ENCODE results near the gene F8A1.
"Not testable (repeated sequence)": the region's sequence is repeated elsewhere in the genome, so short reads cannot be mapped to it uniquely, and the experiment has no call there.

F8A1 gene

DNA sequence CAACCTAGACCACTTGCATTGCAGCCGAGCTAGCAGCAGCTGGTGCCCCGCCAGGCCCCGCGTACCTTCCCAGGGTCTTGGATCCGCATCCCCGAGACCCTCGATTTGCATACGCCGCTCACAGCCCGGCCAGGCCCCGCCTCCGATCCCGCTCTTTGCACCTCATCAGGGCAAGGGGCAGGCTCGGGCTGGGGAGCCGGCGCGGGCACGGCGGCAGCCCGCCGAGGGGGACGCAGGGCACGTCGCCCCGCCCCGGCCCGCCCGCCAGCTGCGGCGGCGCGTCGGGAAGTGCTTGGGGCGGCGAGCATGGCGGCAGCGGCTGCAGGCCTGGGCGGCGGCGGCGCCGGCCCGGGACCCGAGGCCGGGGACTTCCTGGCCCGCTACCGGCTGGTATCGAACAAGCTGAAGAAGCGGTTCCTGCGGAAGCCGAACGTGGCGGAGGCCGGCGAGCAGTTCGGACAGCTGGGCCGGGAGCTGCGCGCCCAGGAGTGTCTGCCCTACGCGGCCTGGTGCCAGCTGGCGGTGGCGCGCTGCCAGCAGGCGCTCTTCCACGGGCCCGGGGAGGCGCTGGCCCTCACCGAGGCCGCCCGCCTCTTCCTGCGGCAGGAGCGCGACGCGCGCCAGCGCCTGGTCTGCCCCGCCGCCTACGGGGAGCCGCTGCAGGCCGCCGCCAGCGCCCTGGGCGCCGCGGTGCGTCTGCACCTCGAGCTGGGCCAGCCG, at the start of gene F8A1:
Gene F8A1, plus strand, starts transcription at position 287 of the 720 bp plus-strand sequence. Its CDS starts 20 bp downstream, at position 307.
- H3K9me3 Mint-ChIP-seq; H3K4me3 Mint-ChIP-seq; H3K36me3 Mint-ChIP-seq (ENCODE audit: low read depth); H3K27ac Mint-ChIP-seq; H3K27me3 Mint-ChIP-seq (ENCODE audit: low read depth); H3K4me1 Mint-ChIP-seq (ENCODE audit: low read depth): not testable (repeated sequence)

DNA sequence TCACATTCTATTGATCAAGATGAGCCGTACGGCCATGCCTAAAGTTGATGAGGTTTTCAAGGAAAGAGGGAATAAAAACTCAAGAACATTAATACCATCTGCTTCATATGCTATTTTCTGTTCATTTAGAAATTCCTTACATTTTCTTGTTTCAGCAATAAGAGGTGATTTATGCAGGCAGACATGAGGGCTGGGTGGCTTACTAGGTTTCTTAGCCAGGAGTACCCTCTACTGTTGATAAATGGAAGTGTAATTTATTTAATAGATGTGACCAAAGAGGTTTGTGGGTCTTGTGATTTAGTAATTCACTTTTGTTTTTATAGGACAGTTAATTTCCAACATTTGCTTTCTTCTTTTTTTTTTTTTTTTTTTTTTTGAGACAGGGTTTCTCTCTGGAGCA, 45.3 kb upstream of the F8A1 start:
- no peaks in the 10 kb centered on the region for H3K9me3 Mint-ChIP-seq
- H3K4me3 Mint-ChIP-seq, result no peak overlapping the region
- H3K27me3 Mint-ChIP-seq (ENCODE audit: low read depth), result peaks cover 4% of the 10 kb centered on the region
- no peaks in the 10 kb centered on the region for H3K36me3 Mint-ChIP-seq (ENCODE audit: low read depth)
- H3K27ac Mint-ChIP-seq, result no peak overlapping the region
- peaks cover 7% of the 10 kb centered on the region for H3K4me1 Mint-ChIP-seq (ENCODE audit: low read depth)

DNA sequence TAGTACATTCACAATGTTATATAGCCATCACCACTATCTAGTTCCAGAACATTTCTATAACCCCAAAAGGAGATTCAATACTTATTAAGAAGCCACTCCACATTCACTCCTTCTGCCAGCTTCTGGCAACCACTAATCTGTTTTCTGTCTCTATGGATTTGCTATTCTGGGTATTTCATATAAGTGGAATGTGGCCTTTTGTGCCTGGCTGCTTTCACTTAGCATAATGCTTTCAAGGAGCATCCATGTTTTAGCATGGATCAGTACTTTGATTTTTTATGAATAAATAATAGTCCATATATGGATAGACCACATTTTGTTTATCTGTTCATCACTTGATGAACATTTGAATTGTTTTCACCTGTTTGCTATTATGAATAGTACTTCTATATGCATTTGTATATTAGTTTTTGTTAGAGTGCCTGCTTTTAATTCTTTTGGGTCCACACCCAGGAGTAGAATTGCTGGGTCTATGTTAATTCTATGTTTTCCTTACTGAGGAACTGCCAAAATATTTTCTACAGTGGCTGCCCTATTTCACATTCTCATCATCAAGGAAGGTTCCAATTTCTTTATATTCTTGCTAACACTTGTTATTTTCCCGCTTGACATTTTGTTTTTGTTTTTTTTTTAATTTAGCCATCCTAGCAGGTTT, 35.1 kb upstream of the F8A1 start:
- Mint-ChIP-seq H3K27ac (no peak overlapping the region), H3K4me1 (ENCODE audit: low read depth) (no peaks in the 10 kb centered on the region), H3K4me3 (no peak overlapping the region), H3K9me3 (no peaks in the 10 kb centered on the region), H3K27me3 (ENCODE audit: low read depth) (peaks cover under 1% of the 10 kb centered on the region), H3K36me3 (ENCODE audit: low read depth) (peaks cover 5% of the 10 kb centered on the region)

DNA sequence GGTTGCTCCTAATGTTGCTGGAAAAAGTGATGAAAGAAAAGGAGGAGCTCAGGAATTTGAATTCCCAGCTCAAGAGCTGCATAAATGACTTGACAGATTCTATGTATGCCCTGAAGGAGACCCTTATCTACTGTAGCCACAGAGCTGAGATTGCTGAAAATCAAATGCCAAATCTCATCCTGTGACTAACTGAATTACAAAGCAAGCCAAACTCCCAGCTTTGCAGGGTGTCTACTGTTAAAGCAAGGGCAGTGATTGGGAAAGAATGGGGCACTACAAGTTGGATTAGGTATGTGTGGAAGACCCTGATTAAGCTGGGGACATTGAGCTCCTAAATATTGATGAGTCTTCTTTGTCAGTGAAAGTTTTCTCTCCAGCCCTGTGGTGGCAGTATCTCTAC, 30.9 kb upstream of the F8A1 start:
- Mint-ChIP-seq H3K9me3 (no peaks in the 10 kb centered on the region), H3K36me3 (ENCODE audit: low read depth) (peaks cover 20% of the 10 kb centered on the region), H3K4me1 (ENCODE audit: low read depth) (no peaks in the 10 kb centered on the region), H3K27ac (no peak overlapping the region), H3K27me3 (ENCODE audit: low read depth) (no peaks in the 10 kb centered on the region), H3K4me3 (no peak overlapping the region)

DNA sequence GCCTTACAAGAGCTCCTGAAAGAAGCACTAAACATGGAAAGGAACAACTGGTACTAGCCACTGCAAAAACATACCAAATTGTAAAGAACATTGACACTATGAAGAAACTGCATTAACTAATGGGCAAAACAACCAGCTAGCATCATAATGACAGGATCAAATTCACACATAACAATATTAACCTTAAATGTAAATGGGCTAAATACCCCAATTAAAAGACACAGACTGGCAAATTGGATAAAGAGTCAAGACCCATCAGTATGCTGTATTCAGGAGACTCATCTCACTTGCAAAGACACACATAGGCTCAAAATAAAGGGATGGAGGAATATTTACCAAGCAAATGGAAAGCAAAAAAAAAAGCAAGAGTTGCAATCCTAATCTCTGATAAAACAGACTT, 17.6 kb upstream of the F8A1 start:
- not testable (repeated sequence) for H3K36me3 Mint-ChIP-seq (ENCODE audit: low read depth); H3K4me1 Mint-ChIP-seq (ENCODE audit: low read depth); H3K4me3 Mint-ChIP-seq; H3K27me3 Mint-ChIP-seq (ENCODE audit: low read depth); H3K27ac Mint-ChIP-seq
- peaks cover 43% of the 10 kb centered on the region for H3K9me3 Mint-ChIP-seq

DNA sequence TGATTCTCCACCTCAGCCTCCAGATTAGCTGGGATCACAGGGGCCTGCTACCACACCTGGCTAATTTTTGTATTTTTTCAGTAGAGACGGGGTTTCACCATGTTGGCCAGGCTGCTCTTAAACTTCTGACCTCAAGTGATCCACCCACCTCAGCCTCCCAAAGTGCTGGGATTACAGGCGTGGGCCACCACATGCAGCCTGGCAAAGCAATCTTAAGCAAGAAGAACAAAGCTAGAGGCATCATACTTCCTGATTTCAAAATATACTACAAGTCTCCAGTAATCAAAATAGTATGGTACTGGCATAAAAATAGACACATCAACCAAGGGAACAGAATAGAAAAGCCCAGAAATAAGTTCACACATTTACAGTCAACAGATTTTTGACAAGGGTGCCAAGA, 12.8 kb upstream of the F8A1 start:
- no peaks in the 10 kb centered on the region for H3K4me1 Mint-ChIP-seq (ENCODE audit: low read depth)
- no peak overlapping the region for H3K4me3 Mint-ChIP-seq
- H3K27ac Mint-ChIP-seq, result no peak overlapping the region
- no peaks in the 10 kb centered on the region for H3K36me3 Mint-ChIP-seq (ENCODE audit: low read depth)
- H3K27me3 Mint-ChIP-seq (ENCODE audit: low read depth), result peaks cover 3% of the 10 kb centered on the region
- H3K9me3 Mint-ChIP-seq, result peaks cover 17% of the 10 kb centered on the region

DNA sequence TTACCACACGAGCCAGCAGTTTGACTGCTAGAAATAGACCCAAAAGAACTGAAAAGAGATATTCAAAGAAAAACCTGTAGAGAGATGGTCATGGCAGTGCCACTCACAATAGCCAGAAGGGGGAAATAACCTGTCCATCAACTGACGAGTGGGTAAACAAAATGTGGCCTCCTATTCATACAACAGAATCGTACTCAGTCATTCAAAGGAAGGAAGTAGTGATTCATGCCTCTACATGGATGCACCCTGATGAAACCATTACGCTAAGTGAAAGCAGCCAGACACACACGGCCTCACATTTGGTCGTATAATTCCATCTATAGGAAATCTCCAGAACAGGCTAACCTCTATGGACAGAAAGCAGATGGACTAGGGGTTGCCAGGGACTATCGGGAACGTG, 2.1 kb upstream of the F8A1 start:
- H3K36me3 Mint-ChIP-seq (ENCODE audit: low read depth); H3K4me1 Mint-ChIP-seq (ENCODE audit: low read depth); H3K9me3 Mint-ChIP-seq; H3K27me3 Mint-ChIP-seq (ENCODE audit: low read depth); H3K27ac Mint-ChIP-seq; H3K4me3 Mint-ChIP-seq: not testable (repeated sequence)

DNA sequence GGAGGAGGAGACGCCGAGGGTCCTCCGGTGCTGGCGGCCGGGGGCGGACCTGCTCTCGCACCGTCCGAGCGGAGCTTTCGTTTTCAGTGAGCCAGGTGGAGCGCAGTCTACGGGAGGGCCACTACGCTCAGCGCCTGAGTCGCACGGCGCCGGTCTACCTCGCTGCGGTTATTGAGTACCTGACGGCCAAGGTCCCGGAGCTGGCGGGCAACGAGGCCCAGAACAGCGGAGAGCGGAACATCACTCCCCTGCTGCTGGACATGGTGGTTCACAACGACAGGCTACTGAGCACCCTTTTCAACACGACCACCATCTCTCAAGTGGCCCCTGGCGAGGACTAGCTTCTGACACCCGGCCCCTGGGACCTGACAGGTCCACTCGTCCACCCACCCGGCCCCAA, 1.1 kb upstream of the F8A1 start:
- H3K27ac Mint-ChIP-seq; H3K9me3 Mint-ChIP-seq; H3K27me3 Mint-ChIP-seq (ENCODE audit: low read depth); H3K36me3 Mint-ChIP-seq (ENCODE audit: low read depth); H3K4me3 Mint-ChIP-seq; H3K4me1 Mint-ChIP-seq (ENCODE audit: low read depth): not testable (repeated sequence)

DNA sequence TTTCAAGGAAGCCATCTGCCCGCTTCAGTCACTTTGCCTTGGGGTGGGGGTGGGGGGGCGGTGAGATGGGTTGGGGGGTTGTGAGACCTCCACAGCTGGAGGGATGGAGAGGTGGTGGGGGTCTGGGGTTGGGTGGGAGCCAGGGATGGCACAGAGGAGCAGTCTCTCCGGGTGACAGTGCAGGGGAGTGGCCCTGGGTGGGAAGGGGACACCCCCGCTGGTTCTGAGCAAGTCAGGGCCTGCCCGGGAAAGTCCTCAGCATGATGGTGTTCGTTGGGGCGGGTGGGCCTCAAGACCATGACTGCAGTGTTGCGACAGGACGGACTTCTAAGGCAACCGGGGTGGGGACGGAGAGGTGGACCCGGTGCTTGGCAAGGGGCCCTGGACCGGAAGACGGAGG, 606 bp upstream of the F8A1 start:
- H3K36me3 Mint-ChIP-seq (ENCODE audit: low read depth); H3K27ac Mint-ChIP-seq; H3K9me3 Mint-ChIP-seq; H3K27me3 Mint-ChIP-seq (ENCODE audit: low read depth); H3K4me1 Mint-ChIP-seq (ENCODE audit: low read depth); H3K4me3 Mint-ChIP-seq: not testable (repeated sequence)

DNA sequence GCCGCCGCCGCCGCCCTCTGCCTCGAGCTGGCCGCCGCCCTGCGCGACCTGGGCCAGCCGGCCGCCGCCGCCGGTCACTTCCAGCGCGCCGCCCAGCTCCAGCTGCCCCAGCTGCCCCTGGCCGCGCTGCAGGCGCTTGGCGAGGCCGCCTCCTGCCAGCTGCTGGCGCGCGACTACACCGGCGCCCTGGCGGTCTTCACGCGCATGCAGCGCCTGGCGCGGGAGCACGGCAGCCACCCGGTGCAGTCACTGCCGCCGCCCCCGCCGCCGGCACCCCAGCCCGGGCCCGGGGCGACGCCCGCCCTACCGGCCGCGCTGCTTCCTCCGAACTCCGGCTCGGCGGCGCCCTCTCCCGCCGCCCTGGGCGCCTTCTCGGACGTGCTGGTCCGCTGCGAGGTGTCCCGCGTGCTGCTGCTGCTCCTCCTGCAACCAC, 650 bp downstream of the F8A1 start:
- not testable (repeated sequence) for H3K4me3 Mint-ChIP-seq; H3K9me3 Mint-ChIP-seq; H3K27me3 Mint-ChIP-seq (ENCODE audit: low read depth); H3K27ac Mint-ChIP-seq; H3K4me1 Mint-ChIP-seq (ENCODE audit: low read depth); H3K36me3 Mint-ChIP-seq (ENCODE audit: low read depth)

DNA sequence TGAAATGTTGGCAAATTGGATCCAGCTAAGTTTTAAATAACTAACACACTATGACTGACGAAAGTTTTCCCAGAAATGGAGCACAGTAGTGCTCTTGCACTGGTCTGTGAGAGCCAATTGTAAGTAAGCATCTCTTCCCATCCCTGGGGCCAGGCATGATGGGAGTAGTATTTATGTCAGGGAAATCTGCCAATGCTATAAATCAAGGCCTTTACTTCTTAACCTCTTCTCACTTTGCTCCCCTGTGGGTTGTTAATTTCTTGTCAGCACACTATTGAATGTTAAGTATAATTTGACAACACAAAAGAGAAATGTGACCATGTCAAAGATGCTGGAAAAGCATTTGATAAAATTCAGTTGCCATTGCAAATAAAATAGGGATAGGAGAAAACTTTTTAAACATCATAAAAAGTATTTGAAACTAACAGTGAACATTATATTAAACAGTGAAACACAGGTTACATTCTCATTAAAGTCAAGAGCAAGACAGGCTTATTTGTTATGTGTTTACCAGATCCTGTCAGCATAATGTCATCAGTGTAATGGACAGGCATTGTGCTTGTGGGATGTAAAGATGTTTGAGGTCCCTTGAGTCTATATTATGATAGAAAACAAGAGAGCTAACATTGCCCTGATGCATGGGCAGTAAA, 5.0 kb downstream of the F8A1 start:
- Mint-ChIP-seq H3K9me3 (no peaks in the 10 kb centered on the region), H3K4me3 (no peak overlapping the region), H3K4me1 (ENCODE audit: low read depth) (no peaks in the 10 kb centered on the region), H3K27ac (no peak overlapping the region), H3K36me3 (ENCODE audit: low read depth) (peaks cover 3% of the 10 kb centered on the region), H3K27me3 (ENCODE audit: low read depth) (no peaks in the 10 kb centered on the region)

DNA sequence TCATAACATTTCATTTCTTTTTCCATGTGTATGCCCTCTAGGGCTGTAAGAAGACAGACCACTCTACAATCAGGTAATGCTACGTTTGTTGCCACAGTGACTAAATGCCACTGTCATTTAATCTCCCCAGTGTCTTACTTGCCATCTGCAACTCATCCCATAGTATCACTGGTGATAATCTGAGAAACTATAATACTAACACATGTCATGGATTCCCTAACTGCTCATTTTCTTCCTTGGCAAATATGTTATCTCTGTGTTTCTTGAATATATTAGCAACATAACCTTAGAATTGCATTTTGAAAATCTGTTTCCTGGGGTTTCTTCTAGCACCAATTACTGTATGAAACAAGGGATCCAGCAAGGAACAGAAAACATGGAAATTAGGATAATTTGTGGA, 6.1 kb downstream of the F8A1 start:
- no peaks in the 10 kb centered on the region for H3K4me1 Mint-ChIP-seq (ENCODE audit: low read depth)
- no peak overlapping the region for H3K4me3 Mint-ChIP-seq
- no peaks in the 10 kb centered on the region for H3K27me3 Mint-ChIP-seq (ENCODE audit: low read depth)
- no peak overlapping the region for H3K27ac Mint-ChIP-seq
- no peaks in the 10 kb centered on the region for H3K9me3 Mint-ChIP-seq
- peaks cover 3% of the 10 kb centered on the region for H3K36me3 Mint-ChIP-seq (ENCODE audit: low read depth)

DNA sequence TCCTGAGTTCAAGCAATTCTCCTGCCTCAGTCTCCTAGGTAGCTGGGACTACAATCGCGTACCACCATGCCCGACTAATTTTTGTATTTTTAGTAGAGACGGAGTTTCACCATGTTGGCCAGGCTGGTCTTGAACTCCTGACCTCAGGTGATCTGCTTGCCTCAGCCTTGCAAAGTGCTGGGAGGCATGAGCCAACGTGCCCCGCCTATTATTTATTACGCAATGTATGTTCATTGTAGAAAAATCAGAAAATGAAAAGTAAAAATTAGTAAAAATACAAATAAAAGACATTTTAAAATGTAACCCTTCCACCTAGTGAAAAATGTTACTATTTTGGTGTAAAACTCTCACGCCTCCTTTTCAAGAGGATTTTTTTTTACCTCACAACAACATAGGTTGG, 14.2 kb downstream of the F8A1 start:
- Mint-ChIP-seq H3K36me3 (ENCODE audit: low read depth) (no peaks in the 10 kb centered on the region), H3K27me3 (ENCODE audit: low read depth) (peaks cover 28% of the 10 kb centered on the region), H3K27ac (no peak overlapping the region), H3K9me3 (no peaks in the 10 kb centered on the region), H3K4me3 (no peak overlapping the region), H3K4me1 (ENCODE audit: low read depth) (no peaks in the 10 kb centered on the region)

DNA sequence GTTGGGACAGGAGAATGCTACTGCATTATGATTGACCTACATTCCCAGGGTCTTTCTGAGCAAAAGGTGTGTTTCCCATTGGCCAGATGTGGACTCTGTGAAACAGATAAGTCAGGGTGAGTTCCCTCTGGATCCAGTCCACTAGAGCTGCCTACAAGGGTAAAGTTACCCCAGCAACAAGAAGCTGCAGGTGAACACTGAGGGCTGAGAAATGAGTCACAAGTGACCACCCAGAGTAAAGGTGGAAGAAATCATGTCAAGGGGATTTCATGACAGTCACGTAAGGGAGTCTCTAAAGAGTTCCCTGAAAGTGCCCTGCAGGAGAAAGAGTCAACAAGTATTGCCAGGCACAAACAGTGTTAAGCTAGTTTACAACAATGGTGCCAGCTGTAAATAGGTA, 16.3 kb downstream of the F8A1 start:
- Mint-ChIP-seq H3K4me3 (no peak overlapping the region), H3K27me3 (ENCODE audit: low read depth) (peaks cover 36% of the 10 kb centered on the region), H3K27ac (no peak overlapping the region), H3K4me1 (ENCODE audit: low read depth) (no peaks in the 10 kb centered on the region), H3K36me3 (ENCODE audit: low read depth) (no peaks in the 10 kb centered on the region), H3K9me3 (no peaks in the 10 kb centered on the region)

DNA sequence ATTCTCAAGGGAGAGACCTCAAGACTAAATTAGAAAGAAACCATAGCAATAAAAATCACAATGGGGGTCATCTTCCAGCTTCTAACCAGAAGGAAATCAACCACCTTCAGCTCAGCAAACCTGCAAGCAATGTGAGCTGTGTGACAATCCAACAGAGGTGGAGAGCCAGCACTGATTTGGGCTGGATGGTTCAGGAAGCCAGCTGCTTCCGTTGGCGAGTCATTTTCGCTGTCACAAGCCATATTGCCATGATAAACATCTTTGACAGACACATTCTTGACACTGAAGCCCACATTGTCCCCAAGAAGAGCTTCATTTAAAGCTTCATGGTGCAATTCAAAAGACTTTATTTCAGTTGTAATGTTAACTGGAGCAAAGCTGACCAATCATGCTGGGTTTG, 22.7 kb downstream of the F8A1 start:
- Mint-ChIP-seq H3K27me3 (ENCODE audit: low read depth) (peaks cover 21% of the 10 kb centered on the region), H3K4me1 (ENCODE audit: low read depth) (no peaks in the 10 kb centered on the region), H3K9me3 (no peaks in the 10 kb centered on the region), H3K27ac (no peak overlapping the region), H3K4me3 (no peak overlapping the region), H3K36me3 (ENCODE audit: low read depth) (no peaks in the 10 kb centered on the region)

All from T-helper 1 cell treated with Interleukin-12 subunit alpha and Interleukin-12 subunit beta and Interleukin-4 antibody, amounts not matched to agents 30 μg/mL and 1 μg/mL, for 36 hours (primary cell).